ENCODE results near the gene BAIAP2L1.

DNA sequence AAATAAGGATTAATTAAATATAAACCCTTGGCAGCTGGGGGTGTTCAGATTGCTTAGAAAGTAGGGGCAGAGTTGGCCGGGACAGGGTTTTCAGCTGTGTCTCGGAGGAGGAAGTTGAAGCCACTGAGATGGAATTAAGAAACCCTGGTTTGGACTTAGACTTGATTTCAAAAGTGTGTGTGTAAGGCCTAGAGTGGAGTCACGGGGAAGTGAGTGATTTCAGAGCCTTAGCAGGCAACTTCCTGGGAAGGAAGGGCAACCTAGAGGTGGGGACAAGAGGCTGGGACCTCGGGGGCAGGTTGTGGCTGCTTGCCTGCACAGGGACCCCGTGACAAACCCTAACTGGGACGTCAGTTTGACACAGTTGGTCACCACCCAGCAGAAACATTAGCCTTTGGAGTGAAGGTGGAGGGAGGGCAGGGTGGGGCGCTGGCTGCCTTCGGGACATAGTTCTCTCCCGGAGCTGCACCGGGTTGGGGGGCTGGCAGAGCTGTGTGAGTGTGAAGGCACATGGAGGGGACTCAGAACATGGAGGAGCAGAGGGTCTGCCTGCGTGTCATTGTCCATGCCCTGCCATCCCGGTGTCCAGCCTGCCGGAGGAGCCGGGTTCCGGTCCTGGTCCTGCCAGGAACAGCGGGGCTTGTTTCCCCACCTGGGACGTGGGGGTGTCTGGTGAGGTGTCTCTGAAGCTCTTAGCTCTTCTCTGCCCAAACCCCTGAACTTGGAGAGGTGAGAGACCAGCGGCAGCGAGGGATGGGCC, 117.6 kb downstream of the BAIAP2L1 start:
- TF ChIP-seq EZH2 (IDR thresholded peaks at IDR 0.05; ENCODE audit: insufficient read depth, poor library complexity, severe bottlenecking) (no peak), EZH2phosphoT487 (IDR thresholded peaks at IDR 0.05; ENCODE audit: insufficient read depth, low read depth) (no peak)

Data from GM23248 (cell line).